Breast epithelium (tissue), 4 donors: ENCODE measurements around the gene TMTC1. TPM values are rescaled to one million over a fixed set of nuclear protein-coding genes. Genes with fewer than 3 reads are reported as not detected.

Experiments
- DNase-seq, 2 donors: peaks; one replicate each; pipeline ENCODE4 v3.0.0-alpha.2; 2019; ENCODE audit warnings: low spot score in 2 of 2
- H3K27ac ChIP-seq, 2 donors: fragments of 200-600 bp; sonication (generic) in 1 of 2; one replicate each; pipeline ENCODE4 v1.5.1; 2016 to 2019; ENCODE audit warnings: mild to moderate bottlenecking in 1 of 2
- H3K27me3 ChIP-seq, 2 donors: fragments of 200-600 bp; sonication (generic) in 1 of 2; one replicate each; pipeline versions ENCODE4 v1.5.1 to v1.6.0; 2017 to 2019; ENCODE audit warnings: control low read depth in 1 of 2, mild to moderate bottlenecking in 1 of 2
- H3K36me3 ChIP-seq: fragments of 200-600 bp; one replicate; pipeline ENCODE4 v1.5.1; 2019
- H3K4me1 ChIP-seq, 2 donors: fragments of 200-600 bp; sonication (generic); one replicate each; pipeline ENCODE4 v1.5.1; 2016 to 2019; ENCODE audit warnings: control low read depth in 1 of 2
- H3K4me3 ChIP-seq, 3 donors: fragments of 200-600 bp; sonication (generic); 1 replicate in 2 of 3; 2 replicates in 1 of 3; pipeline ENCODE4 v1.5.1; 2016 to 2019; ENCODE audit warnings: mild to moderate bottlenecking in 3 of 3, moderate library complexity in 2 of 3
- H3K9me3 ChIP-seq, 2 donors: fragments of 200-600 bp; sonication (generic) in 1 of 2; one replicate each; pipeline ENCODE4 v1.5.1; 2016 to 2019; ENCODE audit warnings: control low read depth in 1 of 2
- CTCF ChIP-seq, 3 donors: fragments of 450-650 bp; IDR thresholded peaks; one replicate each; pipeline ENCODE4 v1.5.1; 2016 to 2017; ENCODE audit warnings: antibody characterized with exemption in 3 of 3, mild to moderate bottlenecking in 3 of 3, moderate library complexity in 3 of 3
- POLR2A ChIP-seq: fragments of 450-650 bp; IDR thresholded peaks from one replicate; pipeline ENCODE4 v1.6.1; 2016; ENCODE audit warnings: antibody characterized with exemption, mild to moderate bottlenecking, moderate library complexity
- POLR2AphosphoS5 ChIP-seq, 3 donors: sonication (generic); formaldehyde crosslinking; IDR thresholded peaks; one replicate each; pipeline ENCODE4 v1.6.1; 2017; ENCODE audit warnings: antibody characterized with exemption in 3 of 3
- intact Hi-C: fragments of 100-400 bp; cut with DNase I; formaldehyde crosslinking; loops from one replicate; pipeline ENCODE4 v1.15.1; 2023; ENCODE audit warnings: low total_unique reads
- total RNA-seq, 3 donors: library from RNA; depleted of rRNA; stranded (reverse); fragments of >200 nt; gene quantifications; one replicate each; pipeline ENCODE4 v1.1.0, GENCODE V29; 2016

TMTC1 gene
- total RNA-seq: 10 to 100 TPM; 49.9 to 87.2 (median 71.8) TPM

- Histone ChIP-seq H3K9me3 (no peaks in the 10 kb centered on the region), H3K27ac (peak within 1 kb of the TSS; percentile 73 to 88), H3K27me3 (peaks cover 0 to 23% of the 10 kb centered on the region in 2 donors), H3K36me3 (no peaks in the 10 kb centered on the region), H3K4me3 (peak within 1 kb of the TSS; percentile 52 to 81 (median 68)), H3K4me1 (peaks cover 0 to 6% of the 10 kb centered on the region in 2 donors)
- intact Hi-C loops: loop anchor here (2.0 kb wide), 1 partner anchor 27 kb away; no protein-coding TSS in a partner anchor
- DNase-seq: peak in 1 of 2 donors; percentile 56
- TF ChIP-seq POLR2AphosphoS5 (IDR thresholded peaks at IDR 0.05) (no peak), CTCF (IDR thresholded peaks at IDR 0.05) (no peak), POLR2A (no peak)
These were observed at the start of gene TMTC1 for GRCh38 chr12:29783773-29784666. Gene TMTC1 (minus strand): TSS chr12:29783942. CDS start chr12:29783751, 191 bp downstream.

GRCh38 chr12:29831173-29831572, 47.4 kb upstream of the TMTC1 start:
- peaks cover 0 to 22% of the 10 kb centered on the region in 2 donors for H3K9me3 ChIP-seq
- no peak overlapping the region for H3K27ac ChIP-seq
- no peaks in the 10 kb centered on the region for H3K4me1 ChIP-seq
- intact Hi-C loops: no loop called here
- H3K36me3 ChIP-seq: no peaks in the 10 kb centered on the region
- no peak for TF ChIP-seq POLR2AphosphoS5 (IDR thresholded peaks at IDR 0.05)
- no peak for TF ChIP-seq CTCF (IDR thresholded peaks at IDR 0.05)
- no peak for TF ChIP-seq POLR2A
- H3K4me3 ChIP-seq: no peak overlapping the region
- DNase-seq: no peak
- H3K27me3 ChIP-seq: no peaks in the 10 kb centered on the region

GRCh38 chr12:29830391-29830790, 46.6 kb upstream of the TMTC1 start:
- intact Hi-C loops: no loop called here
- Histone ChIP-seq H3K4me1 (no peaks in the 10 kb centered on the region), H3K4me3 (no peak overlapping the region), H3K9me3 (peaks cover 0 to 22% of the 10 kb centered on the region in 2 donors), H3K36me3 (no peaks in the 10 kb centered on the region), H3K27me3 (no peaks in the 10 kb centered on the region), H3K27ac (no peak overlapping the region)
- DNase-seq: no peak
- TF ChIP-seq POLR2AphosphoS5 (IDR thresholded peaks at IDR 0.05) (no peak), POLR2A (no peak), CTCF (IDR thresholded peaks at IDR 0.05) (no peak)

- H3K27me3 ChIP-seq: no peaks in the 10 kb centered on the region
- DNase-seq: no peak
- no peak overlapping the region for H3K4me3 ChIP-seq
- no peak overlapping the region for H3K27ac ChIP-seq
- no peak for TF ChIP-seq CTCF (IDR thresholded peaks at IDR 0.05)
- TF ChIP-seq POLR2AphosphoS5 (IDR thresholded peaks at IDR 0.05): no peak
- H3K9me3 ChIP-seq: no peaks in the 10 kb centered on the region
- H3K36me3 ChIP-seq: no peaks in the 10 kb centered on the region
- H3K4me1 ChIP-seq: no peaks in the 10 kb centered on the region
- intact Hi-C loops: no loop called here
These were observed 35.3 kb upstream of the TMTC1 start for GRCh38 chr12:29818916-29819623.
